Measurements from ENCODE around the gene DIP2C.

GRCh38 chr10:541750-542371 lies 147.6 kb downstream of the DIP2C start:
- TF ChIP-seq, protein P1, sequence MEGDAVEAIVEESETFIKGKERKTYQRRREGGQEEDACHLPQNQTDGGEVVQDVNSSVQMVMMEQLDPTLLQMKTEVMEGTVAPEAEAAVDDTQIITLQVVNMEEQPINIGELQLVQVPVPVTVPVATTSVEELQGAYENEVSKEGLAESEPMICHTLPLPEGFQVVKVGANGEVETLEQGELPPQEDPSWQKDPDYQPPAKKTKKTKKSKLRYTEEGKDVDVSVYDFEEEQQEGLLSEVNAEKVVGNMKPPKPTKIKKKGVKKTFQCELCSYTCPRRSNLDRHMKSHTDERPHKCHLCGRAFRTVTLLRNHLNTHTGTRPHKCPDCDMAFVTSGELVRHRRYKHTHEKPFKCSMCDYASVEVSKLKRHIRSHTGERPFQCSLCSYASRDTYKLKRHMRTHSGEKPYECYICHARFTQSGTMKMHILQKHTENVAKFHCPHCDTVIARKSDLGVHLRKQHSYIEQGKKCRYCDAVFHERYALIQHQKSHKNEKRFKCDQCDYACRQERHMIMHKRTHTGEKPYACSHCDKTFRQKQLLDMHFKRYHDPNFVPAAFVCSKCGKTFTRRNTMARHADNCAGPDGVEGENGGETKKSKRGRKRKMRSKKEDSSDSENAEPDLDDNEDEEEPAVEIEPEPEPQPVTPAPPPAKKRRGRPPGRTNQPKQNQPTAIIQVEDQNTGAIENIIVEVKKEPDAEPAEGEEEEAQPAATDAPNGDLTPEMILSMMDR (conservative IDR thresholded peaks at IDR 0.05; ENCODE audit: low read length), result no peak
- TF ChIP-seq EZH2phosphoT487 (IDR thresholded peaks at IDR 0.05; ENCODE audit: borderline replicate concordance), result no peak

Measured in Loucy (cell line).